ENCODE results near the gene GXYLT2.

GXYLT2 gene

DNA sequence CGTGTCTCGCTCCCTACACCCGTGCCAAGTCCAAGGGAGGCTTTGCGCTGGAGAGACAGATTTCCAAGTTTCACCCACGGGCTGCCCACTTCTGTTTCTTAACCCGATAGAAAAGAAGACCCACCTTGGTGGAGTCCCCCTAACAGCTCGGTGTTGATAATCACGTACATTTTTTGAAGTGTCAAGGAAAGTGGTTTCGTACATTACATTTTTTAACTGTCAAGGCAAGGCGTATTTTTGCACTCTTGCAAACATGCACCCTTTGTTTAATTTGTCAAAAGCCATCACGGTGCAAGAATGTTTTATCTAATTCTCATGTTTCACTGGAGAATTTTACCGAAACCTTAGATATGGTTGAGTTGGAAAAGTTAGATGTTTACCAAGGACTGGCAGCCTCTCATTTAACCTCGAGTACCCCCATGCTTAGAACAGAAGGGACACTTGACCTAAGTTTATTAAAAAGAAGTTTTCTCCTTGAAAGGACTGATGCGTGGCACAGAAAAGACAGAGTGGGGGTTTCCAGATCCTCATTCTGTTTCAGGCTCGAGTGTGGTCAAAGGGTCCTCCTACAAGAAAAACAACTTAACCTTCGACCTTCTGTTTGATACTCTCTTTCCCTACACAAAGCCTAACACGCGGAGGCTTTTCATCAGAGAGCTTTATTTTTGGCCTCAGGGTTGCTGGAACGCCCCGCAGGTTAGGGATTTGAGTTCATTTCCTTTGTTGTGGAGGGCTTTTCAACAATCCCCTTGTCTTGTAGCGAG, 882 bp downstream of the GXYLT2 start:
- TF ChIP-seq POLR2AphosphoS5 (IDR thresholded peaks at IDR 0.05; ENCODE audit: low read depth, low read length): no peak

DNA sequence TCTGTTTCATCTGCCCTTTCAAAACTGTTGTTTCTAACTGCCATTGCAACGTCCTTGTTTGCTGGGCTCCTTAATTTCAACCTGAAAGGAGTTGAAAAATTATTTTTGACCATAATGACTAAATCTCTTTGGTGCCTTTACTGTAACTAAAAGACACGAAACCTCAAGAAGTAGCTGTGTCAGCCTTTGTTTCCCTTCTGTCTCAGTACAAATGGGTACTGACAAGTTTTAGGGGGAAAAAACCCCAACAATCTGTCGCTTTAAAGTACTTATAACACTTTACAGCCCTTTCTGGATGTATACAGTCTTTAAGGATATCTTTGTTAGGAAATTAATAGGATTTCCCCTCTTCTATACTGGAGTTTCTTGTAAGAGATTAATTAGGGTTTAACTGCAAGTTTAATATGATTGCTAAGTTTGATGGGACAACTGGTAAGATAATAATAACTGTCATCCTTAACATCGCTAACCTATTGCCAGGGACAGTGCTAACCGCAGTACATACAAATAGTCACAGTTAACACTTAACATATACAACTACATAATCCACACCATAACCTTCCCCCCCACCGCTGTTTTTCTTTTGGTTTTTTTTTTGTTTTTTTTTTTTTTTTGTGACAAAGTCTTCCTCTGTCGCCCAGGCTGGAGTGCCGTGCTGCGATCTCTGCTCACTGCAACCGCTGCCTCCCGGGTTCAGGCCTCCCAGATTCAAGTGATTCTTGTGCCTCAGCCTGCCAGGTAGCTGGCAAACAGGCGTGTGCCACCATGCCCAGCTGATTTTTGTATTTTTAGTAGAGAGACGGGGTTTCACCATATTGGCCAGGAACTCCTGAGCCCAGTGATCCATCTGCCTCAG, 1.7 kb downstream of the GXYLT2 start:
- TF ChIP-seq SIN3A (IDR thresholded peaks at IDR 0.05; ENCODE audit: borderline replicate concordance, insufficient read depth, low read length) (no peak), REST (IDR thresholded peaks at IDR 0.05; ENCODE audit: insufficient read depth in 1 of 2, low read depth in 2 of 2, low read length in 2 of 2) (no peak), FOXP2 (optimal IDR thresholded peaks at IDR 0.05; ENCODE audit: borderline replicate concordance, extremely low read depth, extremely low read length, insufficient read depth) (no peak), TAF1 (IDR thresholded peaks at IDR 0.05; ENCODE audit: borderline replicate concordance, insufficient read depth, low read length) (no peak), POLR2AphosphoS5 (IDR thresholded peaks at IDR 0.05; ENCODE audit: low read depth, low read length) (no peak)

DNA sequence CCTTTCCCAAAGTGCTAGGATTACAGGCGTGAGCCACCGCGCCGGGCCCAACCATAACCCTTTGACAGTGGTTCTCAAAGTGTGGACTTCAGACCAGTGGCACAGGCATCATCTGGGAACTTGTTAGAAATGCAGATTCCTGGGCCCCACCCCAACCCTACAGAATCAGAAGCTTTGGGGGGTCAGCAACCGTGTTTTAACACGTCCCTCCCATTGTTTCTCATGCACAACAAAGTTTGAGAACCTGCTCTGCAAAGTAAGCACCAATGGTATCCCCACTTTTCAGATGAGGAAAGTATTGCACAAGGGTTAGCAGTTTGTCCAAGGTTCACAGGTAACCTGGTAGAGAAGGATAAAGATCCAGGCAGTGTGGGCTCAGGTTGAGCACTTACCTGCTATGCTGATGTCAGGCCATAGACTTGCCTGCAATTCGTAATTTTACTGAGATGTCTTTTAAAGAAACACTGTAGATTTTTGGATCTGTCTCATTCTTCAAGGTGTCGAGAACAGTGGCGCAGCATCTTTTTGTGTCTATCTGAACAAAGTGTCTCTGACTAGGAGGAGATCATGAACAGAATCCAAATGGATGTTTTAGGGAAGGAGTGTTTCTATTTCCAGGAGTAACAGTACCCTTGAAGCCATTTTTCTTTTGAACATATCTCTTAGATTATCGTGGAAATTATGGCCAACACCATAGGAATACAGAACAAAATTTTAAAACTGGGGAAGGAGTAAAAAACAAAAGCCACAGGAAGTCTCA, 2.5 kb downstream of the GXYLT2 start:
- TF ChIP-seq SIN3A (IDR thresholded peaks at IDR 0.05; ENCODE audit: borderline replicate concordance, insufficient read depth, low read length): no peak
- TF ChIP-seq POLR2AphosphoS5 (IDR thresholded peaks at IDR 0.05; ENCODE audit: low read depth, low read length): no peak
- no peak for TF ChIP-seq FOXP2 (optimal IDR thresholded peaks at IDR 0.05; ENCODE audit: borderline replicate concordance, extremely low read depth, extremely low read length, insufficient read depth)
- no peak for TF ChIP-seq TAF1 (IDR thresholded peaks at IDR 0.05; ENCODE audit: borderline replicate concordance, insufficient read depth, low read length)
- no peak for TF ChIP-seq REST (IDR thresholded peaks at IDR 0.05; ENCODE audit: insufficient read depth in 1 of 2, low read depth in 2 of 2, low read length in 2 of 2)

DNA sequence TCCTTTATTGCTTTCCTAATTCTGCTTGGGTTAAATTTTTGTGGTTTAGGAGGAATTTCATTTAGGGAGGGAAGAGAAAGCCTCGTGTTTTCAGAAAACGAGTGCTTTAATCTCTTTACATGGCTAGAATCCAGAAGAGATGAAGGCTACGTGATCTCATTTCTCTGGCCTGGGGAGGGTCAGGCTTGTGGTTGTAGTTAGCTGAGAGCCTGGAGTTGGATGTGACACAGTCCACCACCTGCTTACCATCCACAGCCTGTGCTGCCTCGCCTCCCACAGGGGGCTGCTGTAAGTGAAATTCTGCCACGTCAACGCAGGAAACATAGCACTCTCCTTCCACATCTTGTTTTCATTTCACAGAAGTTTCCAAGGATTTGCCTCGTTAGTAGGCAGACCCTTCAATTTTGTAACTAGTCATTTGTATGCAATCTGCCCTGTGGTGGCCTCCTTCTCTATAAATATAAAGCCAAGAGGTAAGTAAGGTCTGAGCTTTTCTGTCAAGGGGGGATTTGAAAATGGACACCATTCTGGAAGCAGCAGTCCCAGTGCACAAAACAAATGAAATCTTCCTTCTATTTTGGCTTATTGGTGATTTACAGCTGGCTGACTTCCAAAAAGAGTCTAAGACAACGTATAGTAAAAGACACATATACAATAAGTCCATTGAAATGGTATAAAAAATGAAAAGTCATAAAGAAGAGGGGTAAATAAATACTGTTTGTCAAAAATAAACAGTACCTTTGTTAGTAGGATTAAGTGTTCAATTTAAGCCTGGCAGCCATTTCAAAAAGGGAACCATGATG, 3.4 kb downstream of the GXYLT2 start:
- TF ChIP-seq REST (IDR thresholded peaks at IDR 0.05; ENCODE audit: insufficient read depth in 1 of 2, low read depth in 2 of 2, low read length in 2 of 2) (no peak), TAF1 (IDR thresholded peaks at IDR 0.05; ENCODE audit: borderline replicate concordance, insufficient read depth, low read length) (no peak), SIN3A (IDR thresholded peaks at IDR 0.05; ENCODE audit: borderline replicate concordance, insufficient read depth, low read length) (no peak), FOXP2 (optimal IDR thresholded peaks at IDR 0.05; ENCODE audit: borderline replicate concordance, extremely low read depth, extremely low read length, insufficient read depth) (no peak), POLR2AphosphoS5 (IDR thresholded peaks at IDR 0.05; ENCODE audit: low read depth, low read length) (no peak)
